Gastrocnemius medialis (tissue), 4 donors: Measurements from ENCODE around the gene PPP2R5C. TPM values are rescaled to one million over a fixed set of nuclear protein-coding genes. Genes with fewer than 3 reads are reported as not detected.

ENCODE experiments used
- ATAC-seq, 2 donors: fragments of 150-250 bp; one replicate each; pipeline ENCODE4 v1.9.1; 2016
- DNase-seq, 2 donors: peaks; one replicate each; pipeline ENCODE4 v3.0.0-alpha.2; 2019
- H3K27ac ChIP-seq, 4 donors: fragments of 200-600 bp; sonication (generic); 1 replicate in 1 of 4; 2 replicates in 3 of 4; pipeline ENCODE4 v1.5.1; 2016 to 2018; ENCODE audit warnings: mild to moderate bottlenecking in 2 of 4, moderate library complexity in 1 of 4
- H3K27me3 ChIP-seq, 3 donors: fragments of 200-600 bp; sonication (generic) in 2 of 3; 1 replicate in 1 of 3; 2 replicates in 2 of 3; pipeline versions ENCODE4 v1.5.1 to v1.6.0; 2016 to 2019; ENCODE audit warnings: mild to moderate bottlenecking in 1 of 3, moderate library complexity in 1 of 3
- H3K36me3 ChIP-seq, 2 donors: fragments of 200-600 bp; sonication (generic) in 1 of 2; one replicate each; pipeline ENCODE4 v1.5.1; 2017 to 2018
- H3K4me1 ChIP-seq, 2 donors: fragments of 200-600 bp; sonication (generic) in 1 of 2; one replicate each; pipeline ENCODE4 v1.5.1; 2016 to 2017; ENCODE audit warnings: mild to moderate bottlenecking in 2 of 2
- H3K4me3 ChIP-seq, 4 donors: fragments of 200-600 bp; sonication (generic) in 3 of 4; 1 replicate in 1 of 4; 2 replicates in 3 of 4; pipeline ENCODE4 v1.5.1; 2016 to 2019; ENCODE audit warnings: mild to moderate bottlenecking in 2 of 4
- H3K9me3 ChIP-seq, 3 donors: fragments of 200-600 bp; sonication (generic) in 2 of 3; 1 replicate in 1 of 3; 2 replicates in 2 of 3; pipeline ENCODE4 v1.5.1; 2016 to 2019
- CTCF ChIP-seq, 5 experiments: fragments of 450-650 bp in 3 of 5; fragments of 200-600 bp in 2 of 5; sonication (generic) in 2 of 5; IDR thresholded peaks in 4 of 5; conservative IDR thresholded peaks in 1 of 5; 1 replicate in 4 of 5; 2 replicates in 1 of 5; pipeline ENCODE4 v1.5.1; 2016 to 2019; ENCODE audit warnings: antibody characterized with exemption in 5 of 5, mild to moderate bottlenecking in 3 of 5, moderate library complexity in 3 of 5
- POLR2A ChIP-seq, 2 donors: fragments of 450-650 bp; IDR thresholded peaks; one replicate each; pipeline ENCODE4 v1.6.1; 2017; ENCODE audit warnings: antibody characterized with exemption in 2 of 2, mild to moderate bottlenecking in 2 of 2, moderate library complexity in 2 of 2
- in situ Hi-C, 4 donors: fragments of 200-750 bp; cut with MboI; loops; one replicate each; pipeline versions ENCODE4 v1.15.0 to v1.8.0; 2017; ENCODE audit warnings: low sequenced_read_pairs in 4 of 4
- intact Hi-C: fragments of 100-400 bp; cut with DNase I; formaldehyde crosslinking; loops from one replicate; pipeline ENCODE4 v1.15.1; 2023; ENCODE audit warnings: low total_unique reads
- total RNA-seq, 4 donors: library from RNA; depleted of rRNA; stranded (reverse); fragments of >200 nt; gene quantifications; one replicate each; pipeline versions ENCODE4 v1.1.0 to v1.2.3, GENCODE V29; 2016

PPP2R5C gene
- total RNA-seq, 4 donors from 2014 or later: 35.4 to 65.9 (median 49.3) TPM

- no peak overlapping the region for H3K27ac ChIP-seq
- H3K36me3 ChIP-seq: peaks cover 0 to 66% of the 10 kb centered on the region in 2 donors
- intact Hi-C loops: no loop called here
- H3K4me3 ChIP-seq: no peak overlapping the region
- no peaks in the 10 kb centered on the region for H3K9me3 ChIP-seq
- H3K4me1 ChIP-seq: no peaks in the 10 kb centered on the region
- no peak for TF ChIP-seq POLR2A (IDR thresholded peaks at IDR 0.05)
- TF ChIP-seq CTCF (IDR thresholded peaks at IDR 0.05 in 4 of 5, conservative IDR thresholded peaks at IDR 0.05 in 1 of 5): no peak
- DNase-seq (no peak), ATAC-seq (no peak)
- in situ Hi-C loops: no loop called here
- H3K27me3 ChIP-seq: no peaks in the 10 kb centered on the region
These were observed 148.0 kb downstream of the PPP2R5C start for GRCh38 chr14:101909371-101910096.

- peaks cover 0 to 44% of the 10 kb centered on the region in 2 donors for H3K36me3 ChIP-seq
- no peak overlapping the region for H3K4me3 ChIP-seq
- intact Hi-C loops: no loop called here
- TF ChIP-seq POLR2A (IDR thresholded peaks at IDR 0.05) (no peak), CTCF (IDR thresholded peaks at IDR 0.05 in 4 of 5, conservative IDR thresholded peaks at IDR 0.05 in 1 of 5) (no peak)
- H3K27me3 ChIP-seq: no peaks in the 10 kb centered on the region
- H3K4me1 ChIP-seq: no peaks in the 10 kb centered on the region
- DNase-seq: no peak
- H3K27ac ChIP-seq: no peak overlapping the region
- H3K9me3 ChIP-seq: no peaks in the 10 kb centered on the region
- no peak for ATAC-seq
- in situ Hi-C loops: no loop called here
These were observed 151.3 kb downstream of the PPP2R5C start for GRCh38 chr14:101912841-101913240.

- TF ChIP-seq POLR2A (IDR thresholded peaks at IDR 0.05) (no peak), CTCF (IDR thresholded peaks at IDR 0.05 in 4 of 5, conservative IDR thresholded peaks at IDR 0.05 in 1 of 5) (no peak)
- DNase-seq (no peak), ATAC-seq (no peak)
- no peaks in the 10 kb centered on the region for H3K9me3 ChIP-seq
- in situ Hi-C loops (no loop called here), intact Hi-C loops (no loop called here)
- H3K27ac ChIP-seq: no peak overlapping the region
- no peak overlapping the region for H3K4me3 ChIP-seq
- no peaks in the 10 kb centered on the region for H3K4me1 ChIP-seq
- H3K36me3 ChIP-seq: peaks cover 0 to 37% of the 10 kb centered on the region in 2 donors
- no peaks in the 10 kb centered on the region for H3K27me3 ChIP-seq
These were observed 152.6 kb downstream of the PPP2R5C start for GRCh38 chr14:101914083-101914482.

- H3K4me3 ChIP-seq: no peak overlapping the region
- no peak for TF ChIP-seq CTCF (IDR thresholded peaks at IDR 0.05 in 4 of 5, conservative IDR thresholded peaks at IDR 0.05 in 1 of 5)
- TF ChIP-seq POLR2A (IDR thresholded peaks at IDR 0.05): no peak
- no peaks in the 10 kb centered on the region for H3K9me3 ChIP-seq
- H3K4me1 ChIP-seq: no peaks in the 10 kb centered on the region
- H3K27ac ChIP-seq: no peak overlapping the region
- in situ Hi-C loops: no loop called here
- no peaks in the 10 kb centered on the region for H3K27me3 ChIP-seq
- peaks cover 0 to 40% of the 10 kb centered on the region in 2 donors for H3K36me3 ChIP-seq
- DNase-seq (no peak), ATAC-seq (no peak)
- intact Hi-C loops: no loop called here
These were observed 154.6 kb downstream of the PPP2R5C start for GRCh38 chr14:101915871-101916815.
